Pancreas (tissue), 10 donors: ENCODE results near the gene SUSD5. TPM values are rescaled to one million over a fixed set of nuclear protein-coding genes. Genes with fewer than 3 reads are reported as not detected.

Experiments
- ATAC-seq, 4 donors: fragments of 200-7000 bp; cut with Tn5 transposase; one replicate each; pipeline versions ENCODE4 v1.8.0 to v1.9.1; 2020; ENCODE audit warnings: mild to moderate bottlenecking in 4 of 4, moderate library complexity in 4 of 4
- DNase-seq, 6 donors: peaks; one replicate each; pipeline ENCODE4 v3.0.0-alpha.2; 2020
- FAIRE-seq: peaks from 2 replicates; lab custom pipeline; 2012; peaks lifted over from hg19 to GRCh38; lab: Jason Lieb, UNC
- H3K27ac ChIP-seq, 4 donors: fragments of 200-600 bp; sonication (generic); 1 replicate in 3 of 4; 2 replicates in 1 of 4; pipeline versions ENCODE4 v1.5.0 to v1.8.0; 2020
- H3K27me3 ChIP-seq, 4 donors: fragments of 200-600 bp; one replicate each; pipeline ENCODE4 v1.8.0; 2021
- H3K36me3 ChIP-seq, 3 donors: fragments of 200-600 bp; sonication (generic) in 1 of 3; one replicate each; pipeline versions ENCODE4 v1.5.0 to v1.8.0; 2020 to 2021
- H3K4me1 ChIP-seq, 3 donors: fragments of 200-600 bp; one replicate each; pipeline ENCODE4 v1.8.0; 2021
- H3K4me3 ChIP-seq, 4 donors: fragments of 200-600 bp; sonication (generic) in 2 of 4; one replicate each; pipeline versions ENCODE4 v1.5.0 to v1.8.0; 2020 to 2021
- H3K9me3 ChIP-seq, 4 donors: fragments of 200-600 bp; one replicate each; pipeline ENCODE4 v1.8.0; 2021
- CTCF ChIP-seq, 4 donors: fragments of 200-600 bp; sonication (generic) in 3 of 4; IDR thresholded peaks; one replicate each; pipeline versions ENCODE4 v1.5.0 to v1.8.0; 2021; ENCODE audit warnings: antibody characterized with exemption in 4 of 4
- WGBS, 2 donors: extraction: QIAGEN DNeasy Blood & Tissue Kit; methylation state at CpG; one replicate each; pipeline ENCODE4 v1.1.7; 2013; 5-methylcytosine and 5-hydroxymethylcytosine counted together
- intact Hi-C, 3 donors: fragments of 100-400 bp; cut with DNase I; formaldehyde crosslinking; loops; one replicate each; pipeline versions ENCODE4 v1.11.1 to v1.14.2; 2022
- polyA plus RNA-seq, 2 donors: library from polyadenylated mRNA; stranded (reverse); fragments of 200-250 nt; gene quantifications; one replicate each; pipeline ENCODE4 v1.2.3, GENCODE V29; 2013
- total RNA-seq, 6 donors: library from RNA; stranded (reverse); fragmentation: NEBNext Ultra II Directional in 4 of 6; extraction: Animal tissue kit (Norgen Biotek cat#: 25700) in 4 of 6; gene quantifications; one replicate each; pipeline versions ENCODE4 v1.2.1 to v1.2.4, GENCODE V29; 2021 to 2023
- donor health status: healthy with polysubstance abuse.
- donor health status: DM: no; HTN: no; CAD: no; lungs with moderate emphysema.
- donor health status: DM: no; HTN: no; CAD: no.
- donor health status: control.
- donor health status: control.
- donor health status: Bipolar disorder and iron deficiency.
- donor health status: DM: yes; HTN: yes; CAD: no.
- donor health status: DM: no; HTN: no; CAD: no.
- donor health status: DM: no; HTN: no; CAD: no.
- donor health status: DM: yes; HTN: yes; CAD: no.

Gene SUSD5
- total RNA-seq = under 1 TPM; 0.05 to 0.49 (median 0.20) TPM
- under 1 TPM; 0.11 to 0.54 TPM for polyA plus RNA-seq

- intact Hi-C loops = no loop called here
- no peaks in the 10 kb centered on the region for H3K36me3 ChIP-seq
- 1% methylated on average over 60 to 90 of the region's 90 CpGs for WGBS, 2 donors
- FAIRE-seq (no peak), ATAC-seq (peak in 1 of 4 donors; percentile 57), DNase-seq (peak in 3 of 6 donors; percentile 14 to 67 (median 54))
- no peak for TF ChIP-seq CTCF (IDR thresholded peaks at IDR 0.05)
- H3K4me1 ChIP-seq = no peaks in the 10 kb centered on the region
- no peak within 1 kb of the TSS for H3K27ac ChIP-seq
- no peaks in the 10 kb centered on the region for H3K9me3 ChIP-seq
- peak within 1 kb of the TSS in 3 of 4 donors; percentile 8 to 28 (median 10) for H3K4me3 ChIP-seq
- H3K27me3 ChIP-seq = no peaks in the 10 kb centered on the region
Measured at GRCh38 chr3:33218446-33219174, at the start of gene SUSD5. SUSD5 (minus strand) TSS chr3:33218810; CDS start chr3:33218797, 13 bp downstream.

GRCh38 chr3:33260104-33260503 lies 41.5 kb upstream of the SUSD5 start:
- no peak for FAIRE-seq
- no peak overlapping the region for H3K4me3 ChIP-seq
- no peak for DNase-seq
- WGBS, 2 donors = 74 to 86% methylated on average over 5 of the region's 5 CpGs
- H3K36me3 ChIP-seq = no peaks in the 10 kb centered on the region
- H3K9me3 ChIP-seq = no peaks in the 10 kb centered on the region
- no peak for TF ChIP-seq CTCF (IDR thresholded peaks at IDR 0.05)
- H3K4me1 ChIP-seq = no peaks in the 10 kb centered on the region
- no peak for ATAC-seq
- H3K27ac ChIP-seq = no peak overlapping the region
- no peaks in the 10 kb centered on the region for H3K27me3 ChIP-seq
- intact Hi-C loops = no loop called here

- no peak for TF ChIP-seq CTCF (IDR thresholded peaks at IDR 0.05)
- intact Hi-C loops = no loop called here
- H3K4me1 ChIP-seq = no peaks in the 10 kb centered on the region
- no peak overlapping the region for H3K4me3 ChIP-seq
- H3K36me3 ChIP-seq = no peaks in the 10 kb centered on the region
- ATAC-seq (no peak), DNase-seq (no peak), FAIRE-seq (no peak)
- no peaks in the 10 kb centered on the region for H3K9me3 ChIP-seq
- 81 to 83% methylated on average over 2 of the region's 2 CpGs for WGBS, 2 donors
- no peaks in the 10 kb centered on the region for H3K27me3 ChIP-seq
- no peak overlapping the region for H3K27ac ChIP-seq
Measured at GRCh38 chr3:33256249-33256648, 37.6 kb upstream of the SUSD5 start.

- no peak for TF ChIP-seq CTCF (IDR thresholded peaks at IDR 0.05)
- DNase-seq = no peak
- Histone ChIP-seq H3K27ac (no peak overlapping the region), H3K4me1 (no peaks in the 10 kb centered on the region), H3K9me3 (no peaks in the 10 kb centered on the region), H3K36me3 (no peaks in the 10 kb centered on the region), H3K27me3 (no peaks in the 10 kb centered on the region), H3K4me3 (no peak overlapping the region)
- FAIRE-seq = no peak
- intact Hi-C loops = no loop called here
- no peak for ATAC-seq
- WGBS, 2 donors = 48 to 55% methylated on average over 1 of the region's 1 CpG
Measured at GRCh38 chr3:33250712-33251111, 32.1 kb upstream of the SUSD5 start.

GRCh38 chr3:33246786-33247185 lies 28.2 kb upstream of the SUSD5 start:
- no peaks in the 10 kb centered on the region for H3K4me1 ChIP-seq
- intact Hi-C loops = no loop called here
- FAIRE-seq (no peak), ATAC-seq (no peak), DNase-seq (no peak)
- no peaks in the 10 kb centered on the region for H3K27me3 ChIP-seq
- H3K27ac ChIP-seq = no peak overlapping the region
- H3K36me3 ChIP-seq = no peaks in the 10 kb centered on the region
- H3K4me3 ChIP-seq = no peak overlapping the region
- no peaks in the 10 kb centered on the region for H3K9me3 ChIP-seq
- TF ChIP-seq CTCF (IDR thresholded peaks at IDR 0.05) = no peak
